OCI-LY7 (cell line): ENCODE measurements around the gene THUMPD2. TPM values are rescaled to one million over a fixed set of nuclear protein-coding genes. Genes with fewer than 3 reads are reported as not detected.
"Not testable (repeated sequence)": the region's sequence is repeated elsewhere in the genome, so short reads cannot be mapped to it uniquely, and the experiment has no call there.

ENCODE experiments used
- BruUV-seq: library from RNA; stranded (reverse); fragments of 400-500 nt; replicated peaks from 2 replicates; lab custom pipeline; 2021; lab: Mats Ljungman, UMichigan
- CTCF ChIA-PET: fragments of 300-600 bp; sonication (Branson Sonifier 250); formaldehyde crosslinking; loops from one replicate; lab custom pipeline; 2022; ENCODE audit warnings: antibody characterized with exemption; ENCODE audit not compliant: unreplicated experiment; lab: Charles Lee
- POLR2A ChIA-PET: fragments of 300-600 bp; sonication (Branson Sonifier 250); formaldehyde crosslinking; loops from one replicate; lab custom pipeline; 2022; ENCODE audit warnings: antibody characterized with exemption; lab: Charles Lee
- DNase-seq: peaks from one replicate; pipeline ENCODE4 v3.0.0-alpha.2; 2015; ENCODE audit warnings: low spot score
- H2AFZ ChIP-seq: fragments of 200-600 bp; sonication (generic), shearing (Covaris generic); 2 replicates; pipeline ENCODE4 v1.6.1; 2014; ENCODE audit warnings: mild to moderate bottlenecking, antibody characterized with exemption, low read length, moderate library complexity
- H3K27ac ChIP-seq: fragments of 200-600 bp; sonication (generic); 2 replicates; pipeline ENCODE4 v1.5.1; 2014; ENCODE audit warnings: mixed run types, low read depth, mild to moderate bottlenecking, moderate library complexity, low read length, inconsistent platforms; ENCODE audit not compliant: poor library complexity, severe bottlenecking
- H3K36me3 ChIP-seq: fragments of 200-600 bp; sonication (generic); 2 replicates; pipeline ENCODE4 v1.6.1; 2014; ENCODE audit warnings: mild to moderate bottlenecking, antibody characterized with exemption, low read length, moderate library complexity, mixed read lengths; ENCODE audit not compliant: insufficient read depth
- H3K4me1 ChIP-seq: fragments of 200-600 bp; sonication (generic); 2 replicates; pipeline ENCODE4 v1.5.1; 2014; ENCODE audit warnings: mild to moderate bottlenecking, low read length; ENCODE audit not compliant: insufficient read depth, poor library complexity, severe bottlenecking
- H3K4me2 ChIP-seq: fragments of 200-600 bp; sonication (generic); 2 replicates; pipeline ENCODE4 v1.6.1; 2014; ENCODE audit warnings: mild to moderate bottlenecking, low read length
- H3K4me3 ChIP-seq: fragments of 200-600 bp; sonication (generic); 2 replicates; pipeline ENCODE4 v1.5.1; 2014; ENCODE audit warnings: mild to moderate bottlenecking, low read depth, low read length; ENCODE audit not compliant: poor library complexity, severe bottlenecking
- H3K79me2 ChIP-seq: fragments of 200-600 bp; sonication (generic); 2 replicates; pipeline ENCODE4 v1.6.1; 2016; ENCODE audit warnings: low read depth, mild to moderate bottlenecking, low read length, moderate library complexity, mixed read lengths; ENCODE audit not compliant: insufficient read depth
- H3K9me2 ChIP-seq: fragments of 200-600 bp; sonication (generic); 2 replicates; pipeline ENCODE4 v1.6.1; 2016; ENCODE audit warnings: mild to moderate bottlenecking, low read length, mixed read lengths; ENCODE audit not compliant: insufficient read depth
- H3K9me3 ChIP-seq: fragments of 200-600 bp; sonication (generic); 2 replicates; pipeline ENCODE4 v1.6.1; 2014; ENCODE audit warnings: mild to moderate bottlenecking, mixed run types, low read length, mixed read lengths
- H4K20me1 ChIP-seq: fragments of 200-600 bp; sonication (generic); 2 replicates; pipeline ENCODE4 v1.6.1; 2014; ENCODE audit warnings: mild to moderate bottlenecking, antibody characterized with exemption, low read length, moderate library complexity, mixed read lengths; ENCODE audit not compliant: insufficient read depth
- CTCF ChIP-seq: fragments of 200-600 bp; sonication (generic); conservative IDR thresholded peaks from 2 replicates; pipeline ENCODE4 v1.5.1; 2014; ENCODE audit warnings: mild to moderate bottlenecking, antibody characterized with exemption, low read length, moderate library complexity, mixed read lengths
- EZH2phosphoT487 ChIP-seq: fragments of 200-600 bp; sonication (generic); IDR thresholded peaks from 2 replicates; pipeline ENCODE4 v1.6.1; 2018; ENCODE audit warnings: low read depth, borderline replicate concordance, mild to moderate bottlenecking, mixed run types, antibody characterized with exemption, low read length, moderate library complexity, mixed read lengths
- intact Hi-C: fragments of 100-400 bp; cut with micrococcal nuclease; formaldehyde crosslinking; loops from one replicate; pipeline ENCODE4 v1.10.0; 2022; ENCODE audit not compliant: unreplicated experiment
- total RNA-seq, 2 experiments: library from RNA; depleted of rRNA in 1 of 2; stranded (reverse); fragments of >200 nt in 1 of 2; shearing (Covaris generic) in 1 of 2; gene quantifications; 2 replicates each; pipeline ENCODE4 v1.2.3, GENCODE V29; 2014 to 2022

Gene THUMPD2
- total RNA-seq, 2 experiments from 2014 or later: 18.3 to 24.6 TPM

GRCh38 chr2:39803839-39804238, 24.8 kb upstream of the THUMPD2 start:
- H3K79me2 ChIP-seq: no peaks in the 10 kb centered on the region
- ChIA-PET CTCF (no interaction called here), POLR2A (interaction anchor here (0.6 kb wide), 1 partner anchor 26 kb away, joined by 3 read pairs; no protein-coding TSS in a partner anchor)
- no peak for DNase-seq
- H3K4me2 ChIP-seq: no peak overlapping the region
- BruUV-seq: no TSS peak
- H2AFZ ChIP-seq: no peak overlapping the region
- no peak overlapping the region for H3K4me3 ChIP-seq
- TF ChIP-seq CTCF: no peak
- no peak for TF ChIP-seq EZH2phosphoT487
- no peaks in the 10 kb centered on the region for H3K4me1 ChIP-seq
- no peak overlapping the region for H3K27ac ChIP-seq
- no peaks in the 10 kb centered on the region for H3K9me2 ChIP-seq
- H3K36me3 ChIP-seq: no peaks in the 10 kb centered on the region
- H3K9me3 ChIP-seq: peaks cover 13% of the 10 kb centered on the region; the same call in 1 of the 2 replicates
- intact Hi-C loops: no loop called here
- H4K20me1 ChIP-seq: no peaks in the 10 kb centered on the region

- H3K4me3 ChIP-seq: no peak overlapping the region
- H3K4me1 ChIP-seq: no peaks in the 10 kb centered on the region
- H3K27ac ChIP-seq: no peak overlapping the region
- POLR2A ChIA-PET: no interaction called here
- TF ChIP-seq CTCF (no peak), EZH2phosphoT487 (no peak)
- H3K79me2 ChIP-seq: no peaks in the 10 kb centered on the region
- H2AFZ ChIP-seq: no peak overlapping the region
- no peaks in the 10 kb centered on the region for H3K36me3 ChIP-seq
- intact Hi-C loops: no loop called here
- CTCF ChIA-PET: no interaction called here
- BruUV-seq: no TSS peak
- peaks cover 13% of the 10 kb centered on the region; the same call in 1 of the 2 replicates for H3K9me3 ChIP-seq
- H3K4me2 ChIP-seq: no peak overlapping the region
- no peak for DNase-seq
- H4K20me1 ChIP-seq: no peaks in the 10 kb centered on the region
- H3K9me2 ChIP-seq: no peaks in the 10 kb centered on the region
Observed at GRCh38 chr2:39800752-39801151, 21.7 kb upstream of the THUMPD2 start.

GRCh38 chr2:39796134-39796533, 17.1 kb upstream of the THUMPD2 start:
- Histone ChIP-seq H3K36me3 (no peaks in the 10 kb centered on the region), H3K4me2 (no peak overlapping the region), H2AFZ (no peak overlapping the region), H3K4me1 (no peaks in the 10 kb centered on the region), H3K9me3 (no peaks in the 10 kb centered on the region), H4K20me1 (no peaks in the 10 kb centered on the region), H3K9me2 (no peaks in the 10 kb centered on the region), H3K4me3 (no peak overlapping the region), H3K79me2 (no peaks in the 10 kb centered on the region), H3K27ac (no peak overlapping the region)
- ChIA-PET CTCF (no interaction called here), POLR2A (interaction anchor here (0.7 to 0.9 kb wide), 3 partner anchors 8 to 41 kb away, joined by 3 to 4 read pairs (median 3); no protein-coding TSS in a partner anchor)
- TF ChIP-seq EZH2phosphoT487 (no peak), CTCF (no peak)
- DNase-seq: no peak
- intact Hi-C loops: no loop called here
- BruUV-seq: no TSS peak

GRCh38 chr2:39790216-39790818, 11.3 kb upstream of the THUMPD2 start:
- H3K4me2 ChIP-seq, H2AFZ ChIP-seq, CTCF ChIA-PET, H3K27ac ChIP-seq, BruUV-seq, H3K4me1 ChIP-seq, H3K9me3 ChIP-seq, POLR2A ChIA-PET, intact Hi-C loops, DNase-seq, H4K20me1 ChIP-seq, H3K4me3 ChIP-seq, H3K79me2 ChIP-seq, H3K9me2 ChIP-seq, H3K36me3 ChIP-seq: not testable (repeated sequence)
